IPS DF 4.7 (cell line): ENCODE data around the gene DYNLRB1.

Source experiments
- DNase-seq: peaks from one replicate; pipeline ENCODE4 v3.0.0-alpha.2; 2013; ENCODE audit warnings: low spot score; ENCODE audit errors: extremely low read depth

Gene DYNLRB1

DNA sequence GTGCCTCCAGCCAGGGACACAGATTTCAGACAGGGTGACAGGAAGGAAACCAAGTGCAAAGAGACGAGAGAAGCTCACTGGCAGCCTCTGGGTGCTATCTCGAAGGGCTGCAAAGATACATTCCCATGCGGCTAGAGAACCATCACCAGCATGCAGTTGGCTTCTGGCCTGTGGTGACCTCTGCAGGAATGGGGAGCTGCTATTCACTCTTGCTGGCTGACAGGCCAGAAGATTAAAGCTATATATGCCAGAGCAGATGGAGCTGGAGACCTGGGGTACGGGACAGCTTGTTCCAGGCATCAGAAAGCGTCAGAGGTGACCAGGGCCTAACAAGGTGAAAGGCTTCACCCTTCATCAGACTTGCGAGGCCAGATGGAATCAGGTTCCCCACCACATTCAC lies 62.3 kb downstream of the DYNLRB1 start:
- no peak for DNase-seq

GRCh38 chr20:34579191-34579978 lies 63.2 kb downstream of the DYNLRB1 start:
- DNase-seq, result no peak

DNA sequence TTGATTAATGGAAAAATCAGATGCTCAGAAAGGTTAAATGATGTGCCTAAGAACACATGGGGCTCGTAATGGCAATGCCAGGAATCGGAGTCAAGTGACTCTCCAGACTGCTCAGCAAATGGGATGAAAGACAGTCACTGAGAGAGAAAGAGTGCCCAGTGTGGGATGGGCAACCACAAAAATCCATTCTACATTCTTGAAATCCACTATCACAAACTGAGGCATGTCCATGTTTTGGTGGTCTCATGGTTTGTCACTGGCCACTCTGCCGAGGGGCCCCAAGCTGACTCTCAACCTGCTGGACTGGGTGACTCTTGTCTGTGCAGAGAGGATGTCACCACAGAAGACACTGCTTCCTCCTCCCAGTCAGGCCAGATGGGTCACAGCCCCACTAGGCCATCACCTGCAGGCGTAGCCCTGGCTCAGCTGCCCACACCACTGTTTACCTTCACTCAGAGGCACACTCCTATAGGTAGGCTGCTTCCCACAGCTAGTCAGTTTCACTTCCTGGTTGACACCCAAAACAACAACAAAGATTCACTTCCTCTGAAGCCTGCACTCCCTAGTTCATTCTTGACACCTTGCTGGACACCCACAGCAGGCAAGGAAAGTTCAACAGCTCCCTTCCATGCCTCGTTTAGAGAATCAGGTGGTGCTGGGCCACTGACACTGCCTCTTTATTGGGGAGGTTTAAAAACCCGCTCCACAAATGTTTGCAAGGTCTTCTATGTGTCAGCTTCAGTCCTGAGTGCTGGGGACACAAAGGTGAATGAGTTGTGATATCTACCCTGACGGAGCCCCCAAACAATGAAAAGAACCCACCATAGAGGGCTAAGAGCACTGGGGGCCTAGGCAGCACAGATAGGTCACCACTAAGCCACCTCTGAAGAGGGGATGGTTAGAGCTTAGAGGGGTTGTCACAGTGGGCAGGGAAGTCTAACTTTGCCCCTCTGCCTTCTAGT lies 64.0 kb downstream of the DYNLRB1 start:
- DNase-seq, result no peak

- DNase-seq, result no peak
Observed at GRCh38 chr20:34581341-34582184, 65.3 kb downstream of the DYNLRB1 start.

GRCh38 chr20:34582221-34582620 lies 66.0 kb downstream of the DYNLRB1 start:
- no peak for DNase-seq

- DNase-seq, result no peak
Observed at GRCh38 chr20:34582911-34583310, 66.7 kb downstream of the DYNLRB1 start.

GRCh38 chr20:34583544-34583943 lies 67.3 kb downstream of the DYNLRB1 start:
- no peak for DNase-seq

GRCh38 chr20:34585019-34585418 lies 68.8 kb downstream of the DYNLRB1 start:
- DNase-seq, result no peak

- no peak for DNase-seq
Observed at GRCh38 chr20:34586488-34587163, 70.4 kb downstream of the DYNLRB1 start.
